ENCODE results near the gene IFIT3. TPM values are rescaled to one million over a fixed set of nuclear protein-coding genes. Genes with fewer than 3 reads are reported as not detected.

IFIT3 gene
- total RNA-seq, 2 experiments from 2014 or later: 0.17 to 0.35 TPM

DNA sequence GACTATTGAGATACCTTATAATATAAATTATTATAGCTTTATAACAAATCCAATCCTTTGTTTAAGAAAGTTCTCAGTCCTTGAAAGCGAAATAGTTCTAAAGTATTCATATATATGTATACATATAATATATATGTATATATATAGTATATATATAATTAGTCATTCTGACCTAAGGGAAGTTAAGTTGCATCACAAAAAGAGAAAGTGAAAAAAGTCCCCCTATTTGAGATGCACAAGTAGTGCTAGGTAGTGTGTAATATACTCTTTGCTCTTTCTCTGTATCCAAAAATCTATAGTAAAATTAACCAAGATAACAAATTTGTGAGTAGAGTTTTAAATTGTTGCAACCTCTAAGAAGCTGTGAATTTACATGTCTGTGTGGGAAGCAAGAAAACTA is 36.7 kb downstream of the IFIT3 start:
- no peak overlapping the region for H3K27ac ChIP-seq (ENCODE audit: low read depth, low read length, poor library complexity, severe bottlenecking)
- H3K9me2 ChIP-seq (ENCODE audit: insufficient read depth, low read length): no peaks in the 10 kb centered on the region
- TF ChIP-seq, protein P1, sequence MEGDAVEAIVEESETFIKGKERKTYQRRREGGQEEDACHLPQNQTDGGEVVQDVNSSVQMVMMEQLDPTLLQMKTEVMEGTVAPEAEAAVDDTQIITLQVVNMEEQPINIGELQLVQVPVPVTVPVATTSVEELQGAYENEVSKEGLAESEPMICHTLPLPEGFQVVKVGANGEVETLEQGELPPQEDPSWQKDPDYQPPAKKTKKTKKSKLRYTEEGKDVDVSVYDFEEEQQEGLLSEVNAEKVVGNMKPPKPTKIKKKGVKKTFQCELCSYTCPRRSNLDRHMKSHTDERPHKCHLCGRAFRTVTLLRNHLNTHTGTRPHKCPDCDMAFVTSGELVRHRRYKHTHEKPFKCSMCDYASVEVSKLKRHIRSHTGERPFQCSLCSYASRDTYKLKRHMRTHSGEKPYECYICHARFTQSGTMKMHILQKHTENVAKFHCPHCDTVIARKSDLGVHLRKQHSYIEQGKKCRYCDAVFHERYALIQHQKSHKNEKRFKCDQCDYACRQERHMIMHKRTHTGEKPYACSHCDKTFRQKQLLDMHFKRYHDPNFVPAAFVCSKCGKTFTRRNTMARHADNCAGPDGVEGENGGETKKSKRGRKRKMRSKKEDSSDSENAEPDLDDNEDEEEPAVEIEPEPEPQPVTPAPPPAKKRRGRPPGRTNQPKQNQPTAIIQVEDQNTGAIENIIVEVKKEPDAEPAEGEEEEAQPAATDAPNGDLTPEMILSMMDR (conservative IDR thresholded peaks at IDR 0.05; ENCODE audit: low read length): no peak
- TF ChIP-seq EZH2phosphoT487 (IDR thresholded peaks at IDR 0.05; ENCODE audit: borderline replicate concordance, low read depth, low read length): no peak
- no TSS peak for BruUV-seq (replicated peaks)
- no peaks in the 10 kb centered on the region for H3K4me1 ChIP-seq (ENCODE audit: insufficient read depth, low read length, poor library complexity, severe bottlenecking)
- H2AFZ ChIP-seq (ENCODE audit: low read length): no peak overlapping the region
- CTCF ChIA-PET (ENCODE audit: unreplicated experiment): interaction anchor here (0.5 kb wide), 1 partner anchor 12 kb away, joined by 3 read pairs; no protein-coding TSS in a partner anchor
- no peaks in the 10 kb centered on the region for H3K79me2 ChIP-seq (ENCODE audit: insufficient read depth, low read depth, low read length)
- H3K4me3 ChIP-seq (ENCODE audit: low read depth, low read length, poor library complexity, severe bottlenecking): no peak overlapping the region
- no peaks in the 10 kb centered on the region for H3K36me3 ChIP-seq (ENCODE audit: insufficient read depth, low read length)
- no peaks in the 10 kb centered on the region for H4K20me1 ChIP-seq (ENCODE audit: insufficient read depth, low read length)
- H3K4me2 ChIP-seq (ENCODE audit: low read length): no peak overlapping the region
- intact Hi-C loops (cut with micrococcal nuclease; ENCODE audit: unreplicated experiment): no loop called here
- no peak for DNase-seq (ENCODE audit: low spot score)
- POLR2A ChIA-PET: interaction anchor here (0.6 kb wide), 1 partner anchor 40 kb away, joined by 3 read pairs; no protein-coding TSS in a partner anchor
- H3K9me3 ChIP-seq (ENCODE audit: low read length): no peaks in the 10 kb centered on the region

DNA sequence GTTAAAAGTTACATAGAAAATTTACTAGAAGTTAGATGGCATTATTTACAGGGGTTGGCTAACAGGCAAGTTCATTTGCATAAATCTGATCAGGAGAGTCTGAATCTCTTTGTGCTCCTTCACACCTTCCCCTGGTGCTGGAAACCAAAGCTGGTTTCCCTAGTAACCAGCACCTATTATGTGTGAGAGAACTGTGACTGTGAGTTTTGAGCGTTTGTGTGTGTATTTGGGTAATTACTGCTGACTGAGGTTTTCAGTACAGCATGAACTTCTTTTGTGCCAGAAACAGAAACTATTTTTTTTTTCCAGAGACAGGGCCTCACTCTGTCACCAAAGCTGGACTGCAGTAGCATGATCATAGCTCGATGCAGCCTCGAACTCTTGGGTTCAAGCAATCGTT is 39.7 kb downstream of the IFIT3 start:
- Histone ChIP-seq H2AFZ (ENCODE audit: low read length) (no peak overlapping the region), H3K4me1 (ENCODE audit: insufficient read depth, low read length, poor library complexity, severe bottlenecking) (no peaks in the 10 kb centered on the region), H3K79me2 (ENCODE audit: insufficient read depth, low read depth, low read length) (no peaks in the 10 kb centered on the region), H3K27ac (ENCODE audit: low read depth, low read length, poor library complexity, severe bottlenecking) (no peak overlapping the region), H3K9me2 (ENCODE audit: insufficient read depth, low read length) (no peaks in the 10 kb centered on the region), H3K36me3 (ENCODE audit: insufficient read depth, low read length) (no peaks in the 10 kb centered on the region), H3K9me3 (ENCODE audit: low read length) (no peaks in the 10 kb centered on the region), H3K4me3 (ENCODE audit: low read depth, low read length, poor library complexity, severe bottlenecking) (no peak overlapping the region), H4K20me1 (ENCODE audit: insufficient read depth, low read length) (no peaks in the 10 kb centered on the region), H3K4me2 (ENCODE audit: low read length) (no peak overlapping the region)
- TF ChIP-seq, protein P1 (conservative IDR thresholded peaks at IDR 0.05; ENCODE audit: low read length): no peak
- TF ChIP-seq EZH2phosphoT487 (IDR thresholded peaks at IDR 0.05; ENCODE audit: borderline replicate concordance, low read depth, low read length): no peak
- DNase-seq (ENCODE audit: low spot score): no peak
- intact Hi-C loops (cut with micrococcal nuclease; ENCODE audit: unreplicated experiment): no loop called here
- no TSS peak for BruUV-seq (replicated peaks)
- ChIA-PET CTCF (ENCODE audit: unreplicated experiment) (interaction anchor here (0.6 kb wide), 1 partner anchor 1791 kb away, joined by 3 read pairs; no protein-coding TSS in a partner anchor), POLR2A (interaction anchor here (0.7 to 1.7 kb wide), 2 partner anchors 65 to 143 kb away, joined by 3 read pairs; no protein-coding TSS in a partner anchor)

DNA sequence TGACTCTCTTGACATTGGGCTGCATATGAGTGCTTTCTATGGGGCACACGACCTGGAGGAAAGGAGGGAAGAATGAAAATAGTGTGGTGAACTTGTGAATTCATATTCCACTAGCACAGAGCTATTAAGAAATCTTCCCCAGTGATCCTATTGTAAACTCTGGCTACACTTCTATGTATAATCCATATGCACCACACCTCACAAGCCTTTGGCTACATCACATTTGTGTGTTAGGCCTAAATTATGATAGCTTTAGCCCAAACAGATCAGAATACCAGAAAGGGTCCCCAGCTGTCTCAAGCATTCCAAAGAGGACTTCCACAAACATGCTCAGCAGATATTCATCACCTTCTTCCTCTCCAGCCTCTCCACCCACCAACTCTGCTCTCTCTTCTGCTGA is 40.3 kb downstream of the IFIT3 start:
- CTCF ChIA-PET (ENCODE audit: unreplicated experiment): no interaction called here
- DNase-seq (ENCODE audit: low spot score): no peak
- intact Hi-C loops (cut with micrococcal nuclease; ENCODE audit: unreplicated experiment): no loop called here
- Histone ChIP-seq H3K36me3 (ENCODE audit: insufficient read depth, low read length) (no peaks in the 10 kb centered on the region), H3K9me3 (ENCODE audit: low read length) (no peaks in the 10 kb centered on the region), H3K4me3 (ENCODE audit: low read depth, low read length, poor library complexity, severe bottlenecking) (no peak overlapping the region), H3K79me2 (ENCODE audit: insufficient read depth, low read depth, low read length) (no peaks in the 10 kb centered on the region), H3K9me2 (ENCODE audit: insufficient read depth, low read length) (no peaks in the 10 kb centered on the region), H2AFZ (ENCODE audit: low read length) (no peak overlapping the region), H3K27ac (ENCODE audit: low read depth, low read length, poor library complexity, severe bottlenecking) (no peak overlapping the region), H3K4me1 (ENCODE audit: insufficient read depth, low read length, poor library complexity, severe bottlenecking) (no peaks in the 10 kb centered on the region), H3K4me2 (ENCODE audit: low read length) (no peak overlapping the region), H4K20me1 (ENCODE audit: insufficient read depth, low read length) (no peaks in the 10 kb centered on the region)
- POLR2A ChIA-PET: interaction anchor here (0.7 to 1.7 kb wide), 2 partner anchors 66 to 144 kb away, joined by 3 read pairs; no protein-coding TSS in a partner anchor
- no TSS peak for BruUV-seq (replicated peaks)
- TF ChIP-seq, protein P1 (conservative IDR thresholded peaks at IDR 0.05; ENCODE audit: low read length): no peak
- TF ChIP-seq EZH2phosphoT487 (IDR thresholded peaks at IDR 0.05; ENCODE audit: borderline replicate concordance, low read depth, low read length): no peak
